GM21360 (cell line): ENCODE results near the gene ATP8A2.
"Not testable (repeated sequence)": the region's sequence is repeated elsewhere in the genome, so short reads cannot be mapped to it uniquely, and the experiment has no call there.

Experiments used
- ATAC-seq: cut with Tn5 transposase; IDR thresholded peaks from one replicate; pipeline ENCODE4 v1.9.1; 2021; ENCODE audit warnings: mild to moderate bottlenecking, moderate library complexity; ENCODE audit not compliant: unreplicated experiment

Gene ATP8A2

DNA sequence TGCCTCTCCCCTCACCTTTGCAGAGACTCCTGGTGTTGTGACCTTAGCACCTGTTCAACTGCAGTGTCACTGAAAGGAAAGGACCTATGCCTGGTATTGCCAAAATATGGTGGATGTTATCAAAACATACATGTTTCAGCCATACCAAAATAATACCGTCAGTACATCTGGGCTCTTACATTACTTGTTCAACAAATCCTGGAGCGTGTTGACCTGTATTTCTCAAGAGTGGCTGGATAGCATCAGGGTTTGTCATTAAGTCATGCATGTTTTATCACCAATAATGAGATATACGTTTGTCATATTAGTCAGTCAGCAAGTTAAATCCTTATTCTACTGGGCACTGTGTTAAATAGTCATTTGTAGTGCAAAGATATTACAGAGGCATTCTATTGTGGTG lies 389.3 kb downstream of the ATP8A2 start:
- ATAC-seq = no peak

DNA sequence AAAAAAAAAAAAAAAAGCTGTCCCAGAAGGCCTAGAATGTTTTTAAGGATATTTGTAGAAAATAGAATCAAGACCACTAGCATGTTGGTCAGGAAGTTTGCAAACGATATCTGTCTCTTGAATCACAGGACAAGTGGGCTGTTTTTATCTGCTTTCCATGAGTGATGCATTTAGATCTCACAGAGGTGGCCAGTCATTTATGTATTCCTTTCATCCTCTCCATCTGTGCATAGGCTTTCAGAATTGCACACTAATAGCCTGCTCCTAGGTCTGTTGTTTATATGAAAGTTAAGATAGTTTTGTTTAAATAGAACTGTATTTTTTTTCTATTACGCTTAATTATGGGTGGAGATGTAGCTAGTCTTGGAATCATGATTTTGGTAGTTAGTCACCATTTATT lies 390.5 kb downstream of the ATP8A2 start:
- ATAC-seq = no peak

DNA sequence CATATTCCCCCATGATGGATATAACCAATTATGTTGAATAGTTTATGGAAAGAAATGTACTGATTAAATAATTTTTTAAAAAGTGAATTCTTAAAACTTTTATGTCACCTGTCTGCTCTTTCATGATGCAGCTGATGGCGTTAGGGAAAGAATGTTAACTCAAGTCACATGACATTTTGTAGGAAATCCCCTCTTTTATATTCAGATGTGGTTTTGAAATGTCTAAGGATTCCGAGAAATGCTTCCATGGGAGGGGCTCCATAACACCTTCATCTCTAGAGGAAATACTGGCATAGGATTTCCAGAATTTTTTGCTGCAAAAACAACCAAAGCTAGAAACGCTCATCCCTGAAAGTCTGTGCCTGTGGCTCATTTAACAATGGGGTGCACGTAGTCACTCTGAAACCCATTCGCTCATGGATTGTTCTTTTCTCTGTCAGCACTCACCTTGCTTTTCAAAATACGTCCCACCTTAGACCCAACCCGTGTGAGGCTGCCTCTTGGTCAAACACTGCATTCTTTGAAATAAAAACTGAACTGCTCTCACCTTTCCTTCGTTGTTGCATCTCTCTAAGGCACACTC lies 391.1 kb downstream of the ATP8A2 start:
- no peak for ATAC-seq

DNA sequence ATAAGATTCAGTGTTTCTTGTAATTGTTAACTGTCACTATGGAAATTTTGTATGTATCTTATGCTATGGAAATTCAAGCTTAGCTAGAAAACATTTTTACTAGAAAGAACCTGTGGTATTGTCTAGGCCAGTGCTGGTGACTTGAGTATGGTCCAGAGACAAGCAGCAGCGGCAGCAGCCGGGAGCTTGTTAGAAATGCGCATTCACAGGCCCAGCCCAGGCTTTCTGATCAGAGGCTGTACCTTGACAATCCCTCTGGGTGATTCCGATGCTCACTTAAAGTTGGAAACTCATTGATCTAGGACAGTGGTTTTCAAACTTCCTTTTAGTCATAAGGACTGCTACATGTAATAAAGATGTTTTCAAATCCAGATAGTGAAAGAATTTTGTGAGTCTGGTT lies 392.6 kb downstream of the ATP8A2 start:
- no peak for ATAC-seq

DNA sequence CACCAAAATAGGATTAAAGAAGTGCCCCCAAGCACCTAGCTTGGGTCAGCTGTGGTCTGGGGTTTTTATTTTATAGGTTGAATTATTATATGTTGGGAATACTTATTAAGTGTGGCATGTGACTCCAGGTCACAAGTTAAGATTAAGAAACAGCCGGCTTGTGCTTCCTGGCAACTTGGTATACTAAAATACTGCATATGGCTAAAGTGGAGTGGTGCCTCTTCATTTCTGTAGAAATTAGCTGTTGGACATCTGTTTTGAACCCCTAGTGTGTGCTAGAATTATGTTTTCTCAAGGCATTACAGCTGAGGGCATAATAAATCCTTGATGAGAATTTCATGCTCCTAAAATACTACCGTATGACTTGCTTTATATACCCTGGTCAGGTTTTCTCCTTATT lies 393.5 kb downstream of the ATP8A2 start:
- ATAC-seq = no peak

DNA sequence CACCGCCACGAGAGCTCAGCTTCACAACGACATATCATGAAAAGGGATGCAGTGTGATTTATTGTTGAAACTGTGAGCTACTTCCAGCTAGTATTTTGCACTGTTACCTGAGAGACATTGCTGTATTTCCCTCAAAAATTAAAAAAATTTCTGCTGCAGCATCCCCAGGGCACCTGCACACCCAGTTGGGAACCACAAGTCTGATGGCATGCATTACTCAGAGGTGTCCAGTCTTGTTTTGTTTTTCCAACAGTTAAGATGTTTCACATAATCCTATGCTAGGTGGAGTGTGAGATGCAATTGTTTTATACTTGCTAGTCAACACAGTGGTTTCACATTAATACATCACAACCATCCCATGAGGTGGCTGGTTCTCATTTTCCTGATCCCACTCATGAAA lies 394.8 kb downstream of the ATP8A2 start:
- ATAC-seq = no peak

DNA sequence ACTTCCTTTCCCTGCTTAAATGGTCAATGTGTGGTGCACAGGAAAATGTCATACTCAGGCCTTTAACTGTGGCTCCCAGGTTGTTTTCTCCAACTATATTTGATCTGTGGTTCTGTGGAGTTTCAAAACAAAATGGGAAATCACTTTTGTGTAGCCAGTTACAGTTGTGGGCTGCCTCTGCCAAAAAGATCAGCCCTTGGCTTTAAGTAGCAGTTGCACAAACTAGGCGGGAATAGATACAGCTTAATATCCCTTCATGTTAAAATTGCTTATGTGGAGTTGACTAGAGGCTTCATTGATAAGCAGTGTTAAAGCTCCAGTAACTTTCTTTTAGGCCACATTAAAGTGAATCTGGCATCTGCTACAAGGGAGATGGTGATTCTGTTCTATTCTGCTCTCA lies 395.2 kb downstream of the ATP8A2 start:
- no peak for ATAC-seq

DNA sequence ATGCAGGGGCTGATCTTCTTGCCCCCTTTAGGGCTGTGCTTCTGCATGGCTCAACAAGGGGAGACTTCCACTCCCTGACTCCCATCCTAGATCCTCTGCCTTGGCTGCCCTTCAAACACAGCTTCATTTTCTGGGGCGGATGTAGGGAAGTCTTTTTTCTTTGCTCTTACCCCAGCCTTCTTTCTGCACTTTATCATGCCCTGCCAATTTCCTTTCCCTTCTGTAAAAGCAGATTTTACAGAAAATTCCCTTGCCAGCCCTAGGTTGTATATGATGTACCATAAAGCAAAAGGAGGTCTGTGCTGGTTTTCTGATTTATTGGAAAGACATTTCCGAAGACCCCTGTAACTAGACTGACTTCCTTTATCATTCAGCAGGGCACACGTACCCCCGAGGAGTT lies 396.6 kb downstream of the ATP8A2 start:
- ATAC-seq = no peak

DNA sequence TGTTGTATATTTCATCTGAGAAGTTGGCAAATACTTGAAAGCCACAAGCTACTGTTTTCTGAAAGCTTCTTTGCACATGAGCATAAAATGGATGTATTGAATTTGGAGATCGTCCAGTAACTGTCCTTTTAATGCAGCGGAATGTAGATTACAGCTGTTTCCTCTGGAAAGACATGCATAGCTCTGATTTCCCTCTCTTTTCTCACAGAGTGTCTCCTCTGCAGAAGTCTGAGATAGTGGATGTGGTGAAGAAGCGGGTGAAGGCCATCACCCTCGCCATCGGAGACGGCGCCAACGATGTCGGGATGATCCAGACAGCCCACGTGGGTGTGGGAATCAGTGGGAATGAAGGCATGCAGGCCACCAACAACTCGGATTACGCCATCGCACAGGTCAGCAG lies 397.1 kb downstream of the ATP8A2 start:
- no peak for ATAC-seq

DNA sequence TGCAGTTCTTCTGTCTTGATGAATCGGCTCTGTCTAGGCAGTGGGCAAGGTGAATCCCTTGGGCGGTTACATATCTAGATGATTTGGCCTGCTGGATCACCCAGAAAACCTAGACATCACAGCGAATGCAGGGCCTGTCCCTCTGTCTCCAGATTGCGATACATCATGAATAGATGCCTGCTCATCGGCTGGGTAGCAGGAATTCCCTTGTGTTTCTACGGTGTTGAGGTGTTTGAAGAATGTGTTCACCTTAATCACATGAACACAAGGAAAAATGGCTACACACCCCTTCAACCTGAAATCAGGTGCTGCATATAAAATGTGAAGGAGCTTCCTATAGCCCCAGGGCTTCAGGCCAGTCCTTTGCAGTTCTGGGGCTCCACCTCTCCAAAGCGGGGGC lies 398.8 kb downstream of the ATP8A2 start:
- no peak for ATAC-seq

DNA sequence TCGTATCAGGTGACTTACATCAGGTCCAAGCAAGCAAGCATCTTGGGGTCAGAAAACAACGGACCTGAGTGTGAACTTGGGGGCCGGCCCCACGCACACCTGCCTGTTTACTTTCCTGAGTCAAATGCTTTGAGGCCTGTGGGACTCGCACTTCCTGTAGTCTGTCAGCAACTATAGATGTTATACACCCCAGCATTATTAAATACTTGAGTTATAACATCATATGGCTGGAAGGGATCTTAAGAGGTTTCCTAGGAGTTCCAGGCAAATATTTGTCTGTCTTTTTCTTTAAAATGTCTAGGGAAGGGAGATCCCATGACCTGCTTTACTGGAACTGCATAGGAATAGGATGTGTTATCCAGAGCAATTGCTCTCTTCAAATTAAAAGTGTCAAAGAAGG lies 399.4 kb downstream of the ATP8A2 start:
- ATAC-seq = no peak

DNA sequence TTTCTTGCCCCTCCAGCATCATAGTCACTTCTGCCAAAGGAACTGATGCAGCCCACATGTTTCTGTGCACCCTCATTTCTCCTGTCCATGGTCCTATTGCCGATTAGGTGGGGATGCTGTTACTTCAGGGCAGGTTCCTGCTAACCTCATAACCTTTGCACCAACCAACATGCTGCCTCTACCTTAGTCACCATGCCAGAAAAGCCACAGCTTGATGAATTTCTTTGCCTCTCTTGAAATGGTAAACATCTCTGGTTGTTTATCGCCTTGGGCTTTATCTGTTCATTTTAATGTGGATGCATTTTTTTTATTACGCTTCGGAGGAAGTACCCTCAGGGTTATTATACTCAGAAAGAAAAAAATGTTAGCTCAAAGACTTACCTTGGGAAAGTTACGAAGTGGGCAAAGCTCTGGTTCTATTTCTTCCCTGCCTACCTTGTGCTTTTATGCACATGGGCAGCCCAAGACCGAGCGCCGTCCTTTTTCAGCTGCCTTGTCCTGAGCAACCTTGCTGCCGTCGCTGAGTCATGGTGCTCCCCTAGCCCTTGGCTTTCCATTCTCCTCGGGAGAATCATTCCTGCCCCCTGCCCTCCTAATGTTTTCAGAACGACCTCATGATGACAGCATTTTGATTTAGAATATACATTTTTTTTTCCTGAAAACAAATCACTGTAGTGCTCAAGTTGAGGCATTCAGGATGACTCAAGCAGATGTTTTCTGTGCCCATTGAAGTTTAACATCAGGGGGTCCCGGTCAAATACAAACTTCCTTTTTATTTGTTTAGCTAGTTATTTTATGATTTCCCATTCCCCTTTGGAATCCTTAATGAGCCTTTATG lies 400.1 kb downstream of the ATP8A2 start:
- no peak for ATAC-seq

DNA sequence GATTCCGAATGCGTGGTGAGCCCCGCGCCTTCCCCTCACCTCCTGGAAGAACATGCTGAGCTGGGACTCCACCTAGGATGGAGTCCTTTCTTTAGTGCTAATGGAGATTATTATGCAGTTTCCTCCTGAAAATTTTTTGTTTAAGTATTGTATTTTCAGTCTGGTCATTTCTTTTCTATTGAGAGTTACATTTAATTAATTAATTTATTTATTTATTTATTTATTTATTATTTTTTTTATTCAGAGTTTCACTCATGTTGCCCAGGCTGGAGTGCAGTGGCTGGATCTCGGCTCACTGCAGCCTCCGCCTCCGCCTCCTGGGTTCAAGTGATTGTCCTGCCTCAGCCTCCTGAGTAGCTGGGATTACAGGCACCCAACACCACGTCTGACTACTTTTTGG lies 400.8 kb downstream of the ATP8A2 start:
- ATAC-seq = not testable (repeated sequence)

DNA sequence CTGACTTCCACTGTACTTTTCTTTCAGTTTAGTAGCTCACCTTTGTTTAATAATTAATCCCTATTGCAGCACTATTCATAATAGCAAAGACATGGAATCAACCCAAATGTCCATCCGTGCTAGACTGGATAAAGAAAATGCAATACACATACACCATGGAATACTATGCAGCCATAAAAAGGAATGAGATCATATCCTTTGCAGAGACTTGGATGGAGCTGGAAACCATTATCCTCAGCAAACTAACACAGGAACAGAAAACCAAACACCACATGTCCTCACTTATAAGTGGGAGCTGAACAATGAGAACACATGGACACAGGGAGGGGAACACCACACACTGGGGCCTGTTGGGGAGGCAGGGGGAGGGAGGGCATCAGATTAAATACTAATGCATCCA lies 402.3 kb downstream of the ATP8A2 start:
- not testable (repeated sequence) for ATAC-seq

DNA sequence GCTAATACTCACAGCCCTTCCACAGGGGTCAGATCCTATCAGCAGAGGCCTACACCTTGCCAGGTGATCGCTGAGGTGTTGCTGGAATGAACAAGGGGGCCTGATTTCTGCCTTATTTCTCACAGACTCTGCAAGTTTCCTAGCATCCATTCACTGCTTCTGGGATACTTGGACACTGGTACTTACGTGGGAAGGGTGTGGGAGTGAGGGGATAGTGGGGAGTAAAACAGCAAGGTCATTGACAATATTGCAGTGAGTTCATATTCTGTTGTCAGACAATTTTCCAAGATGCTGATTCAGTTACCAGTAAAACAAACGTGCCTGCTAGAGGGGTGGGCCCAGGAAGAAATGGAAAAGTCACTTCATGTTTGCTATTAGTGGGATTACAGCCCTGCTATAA lies 403.5 kb downstream of the ATP8A2 start:
- ATAC-seq = no peak

DNA sequence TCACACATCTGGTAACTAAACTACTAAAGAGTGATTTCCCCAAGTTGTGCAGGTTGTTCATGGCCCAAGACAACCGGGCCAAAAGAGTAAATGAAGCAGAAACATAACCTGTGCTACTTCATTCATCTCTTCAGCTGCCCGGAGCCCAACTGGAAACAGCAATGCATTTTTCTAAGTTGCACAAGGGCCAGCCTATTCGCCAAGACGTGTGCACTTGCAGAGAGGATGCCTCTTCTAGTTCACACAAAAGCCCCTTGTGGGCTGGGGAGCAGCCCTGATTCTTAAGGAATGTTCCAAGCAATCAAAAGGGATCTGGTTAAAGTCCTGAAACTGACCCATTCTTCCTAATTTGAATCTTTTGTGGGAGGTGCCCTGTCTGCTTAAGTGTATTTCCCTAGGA lies 404.2 kb downstream of the ATP8A2 start:
- no peak for ATAC-seq

DNA sequence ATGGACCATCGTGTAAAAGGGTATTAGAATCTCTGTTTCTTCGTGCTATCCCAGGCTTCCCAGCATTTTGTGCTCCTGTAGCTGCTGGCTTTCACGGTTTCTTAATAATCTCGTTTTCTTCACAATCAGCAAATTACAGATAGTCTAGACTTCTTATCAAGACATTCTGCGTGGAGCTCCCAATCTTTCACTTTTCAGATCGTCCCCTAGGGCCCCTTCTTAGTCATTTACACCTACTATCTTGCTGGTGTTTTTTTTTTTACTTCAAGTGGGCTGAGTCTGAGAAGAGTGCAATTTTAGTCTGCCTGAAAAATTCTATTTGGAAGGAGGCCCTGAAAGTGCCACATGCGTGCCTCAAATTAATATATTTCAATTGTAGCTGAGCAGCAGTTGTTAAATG lies 404.9 kb downstream of the ATP8A2 start:
- no peak for ATAC-seq

DNA sequence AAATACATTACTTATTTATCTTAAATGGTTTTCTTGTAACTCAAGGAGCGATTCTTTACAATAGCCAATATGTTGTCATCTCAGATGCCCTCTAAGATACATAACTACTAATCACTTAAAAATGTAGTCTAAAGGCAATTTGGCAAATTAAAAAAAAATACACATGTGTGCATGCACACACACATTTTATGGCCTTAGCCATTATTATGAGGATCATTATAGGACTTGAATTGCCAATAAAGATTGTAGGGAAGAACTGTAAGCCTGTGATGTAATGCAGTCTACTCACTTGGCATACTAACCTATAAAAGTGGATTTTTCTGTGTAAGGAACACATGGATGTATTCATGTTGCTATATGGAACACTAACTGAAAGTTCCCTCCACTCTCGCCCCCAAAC lies 405.7 kb downstream of the ATP8A2 start:
- no peak for ATAC-seq

DNA sequence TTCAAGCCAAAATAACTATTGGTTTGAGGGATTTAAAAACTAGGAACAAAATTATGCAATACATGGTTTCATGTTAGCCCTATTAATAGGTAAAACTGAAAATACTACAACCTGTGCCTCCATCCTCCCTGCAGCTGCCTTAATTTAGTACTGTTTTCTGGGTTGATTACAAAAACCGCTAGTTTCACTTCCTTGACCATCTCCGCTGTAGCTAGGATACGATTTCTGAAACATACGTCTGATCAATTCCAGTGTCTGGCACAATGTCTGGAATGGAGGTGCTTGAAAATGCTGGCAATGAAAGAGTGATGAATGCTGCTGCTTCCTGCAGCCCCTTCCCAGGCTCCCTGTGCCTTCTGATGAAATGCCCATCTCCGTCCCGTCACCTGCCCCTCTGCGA lies 406.6 kb downstream of the ATP8A2 start:
- ATAC-seq = no peak

DNA sequence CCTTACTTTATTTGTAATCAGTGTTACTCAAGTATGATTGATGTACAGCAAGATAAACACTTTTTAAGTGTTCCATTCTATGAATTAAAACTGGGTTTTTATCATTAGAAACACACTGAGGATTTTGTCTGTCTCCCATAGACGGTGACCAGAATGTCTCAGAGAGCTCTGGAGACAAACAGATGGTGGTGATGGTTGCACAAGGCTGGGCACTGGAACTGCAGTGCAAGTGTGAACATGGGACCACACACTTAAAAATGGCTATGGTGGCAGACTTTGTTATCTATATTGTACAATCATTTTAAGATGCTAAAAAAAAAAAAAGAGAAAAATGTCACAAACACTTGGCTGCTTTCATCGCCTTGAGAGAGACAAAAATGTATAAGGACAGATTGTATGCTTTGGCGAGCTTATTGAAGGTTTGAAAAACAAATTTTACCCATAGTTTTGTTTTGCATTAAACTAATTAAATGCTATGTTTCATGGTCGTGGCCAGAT lies 407.1 kb downstream of the ATP8A2 start:
- ATAC-seq = no peak

DNA sequence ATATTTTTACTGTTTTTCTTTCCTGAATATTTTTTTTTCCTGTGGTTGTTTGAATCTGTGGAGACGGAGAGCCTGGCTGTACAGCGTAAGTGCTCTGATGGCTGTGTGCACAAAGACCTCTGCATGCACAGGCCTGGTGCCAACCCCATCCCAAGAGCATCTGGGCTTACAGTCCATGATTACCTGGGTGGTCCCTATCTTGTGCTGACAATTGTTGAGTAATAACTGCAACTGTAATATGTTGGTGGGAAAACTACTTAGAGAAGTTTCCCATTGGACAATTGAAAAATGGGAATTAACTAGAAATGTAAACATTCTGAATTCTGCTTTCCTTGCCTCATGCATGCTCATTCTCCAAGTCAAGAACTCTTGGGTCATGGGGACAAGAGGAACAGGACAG lies 411.3 kb downstream of the ATP8A2 start:
- no peak for ATAC-seq

DNA sequence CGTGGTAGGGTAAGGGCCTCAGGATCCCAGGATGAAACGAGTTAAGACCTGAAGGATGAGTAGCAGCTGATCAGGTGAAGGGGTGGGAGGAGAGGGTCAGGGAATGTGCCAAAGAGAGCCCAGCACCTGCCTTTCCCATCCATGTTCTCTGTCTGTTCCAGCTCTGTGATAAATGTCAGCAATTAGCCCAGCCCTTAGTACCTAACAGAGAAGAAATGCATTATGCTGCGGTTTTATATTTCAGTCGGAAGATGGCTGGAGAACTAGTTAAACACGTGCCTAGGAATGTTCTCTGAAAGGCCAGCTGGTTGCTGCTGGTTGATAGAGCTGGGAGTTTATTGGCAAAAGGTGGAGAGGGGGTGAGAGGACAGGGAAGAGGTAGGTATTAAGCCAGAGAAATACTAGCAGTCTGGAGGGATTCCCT lies 411.8 kb downstream of the ATP8A2 start:
- no peak for ATAC-seq

DNA sequence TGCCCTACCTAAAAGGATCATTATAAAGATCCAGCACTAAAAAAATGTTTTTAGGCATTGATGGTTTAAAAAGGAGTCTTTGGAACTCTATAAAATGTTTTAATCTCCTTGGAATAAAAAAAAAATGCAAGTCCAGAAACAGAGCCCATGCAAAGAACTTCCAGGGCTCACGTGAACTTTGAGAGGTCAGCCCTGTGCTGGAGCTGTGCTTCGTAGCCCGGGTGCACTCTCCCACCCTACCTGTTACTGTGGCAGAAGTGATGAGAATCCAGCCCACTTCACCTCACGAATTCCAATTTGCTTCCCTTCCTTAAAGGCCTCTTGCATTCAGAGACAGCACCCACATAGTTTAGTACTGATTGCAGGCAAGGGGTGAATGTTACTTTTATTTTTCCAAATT lies 412.3 kb downstream of the ATP8A2 start:
- no peak for ATAC-seq
